Measurements from ENCODE around the gene ARPC5L.

- no peak for TF ChIP-seq CTCF (IDR thresholded peaks at IDR 0.05; ENCODE audit: control extremely low read depth in 1 of 3, insufficient read depth in 1 of 3, low read depth in 1 of 3, low read length in 3 of 3)
- no peak for TF ChIP-seq CEBPB (IDR thresholded peaks at IDR 0.05; ENCODE audit: low read depth, low read length)
Observed at GRCh38 chr9:124894035-124894740, 32.3 kb downstream of the ARPC5L start.

All from H1 (cell line).